Hematopoietic multipotent progenitor cell treated with erythropoietin and hydrocortisone succinate and interleukin-3 and kit ligand, for 17 days (in vitro differentiated cells): ENCODE data around the gene DOCK11.
"Not testable (repeated sequence)": the region's sequence is repeated elsewhere in the genome, so short reads cannot be mapped to it uniquely, and the experiment has no call there.

ENCODE experiments used
- DNase-seq: peaks from one replicate; pipeline ENCODE4 v3.0.0-alpha.2; 2015; ENCODE audit warnings: low spot score

DOCK11 gene

DNA sequence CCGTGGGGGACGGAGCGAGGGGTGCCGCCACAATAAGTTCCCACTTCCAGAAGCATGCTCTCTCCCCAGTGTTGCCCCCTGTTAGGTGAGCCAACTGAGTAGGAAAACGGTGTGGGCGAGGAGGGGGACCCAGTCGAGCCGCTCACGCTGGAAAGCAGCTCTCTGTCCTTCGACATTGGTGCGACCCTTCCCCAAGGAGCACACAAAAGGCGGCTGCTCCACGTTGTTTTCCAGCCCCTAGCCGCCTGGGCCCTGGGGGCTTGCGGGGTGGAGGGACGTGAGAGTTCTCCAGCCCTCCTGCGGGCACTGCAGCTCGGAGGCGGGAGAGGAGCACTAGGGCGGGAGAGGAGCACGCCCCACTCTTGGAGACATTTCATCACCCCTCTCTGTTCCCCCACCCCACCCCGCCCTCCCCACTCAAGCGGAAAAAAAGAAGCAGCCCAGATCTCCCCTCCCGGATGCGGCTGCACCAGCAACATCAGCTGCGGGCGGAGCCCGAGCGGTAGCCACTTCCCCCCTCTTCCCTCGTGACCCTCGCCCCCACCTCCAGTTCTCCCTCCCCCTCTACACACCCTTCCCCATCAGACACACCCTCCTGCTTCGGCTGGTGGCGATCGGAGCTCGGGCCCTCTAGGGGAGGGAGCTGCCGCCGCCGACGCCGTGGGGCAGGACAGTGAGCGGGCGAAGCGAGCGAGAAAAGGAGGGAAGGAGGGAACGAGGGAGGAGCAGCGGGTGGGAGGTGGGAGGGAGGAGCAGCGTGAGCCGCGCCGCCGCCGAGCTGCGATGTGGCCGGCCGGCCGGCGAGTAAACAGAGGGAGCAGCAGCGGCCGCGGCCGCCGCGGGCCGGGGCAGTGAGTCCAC lies at the start of gene DOCK11:
DOCK11 (plus strand) TSS at position 755 of the 861 bp plus-strand sequence. CDS start 157 bp downstream, outside the sequence.
- peak; percentile 29 for DNase-seq

DNA sequence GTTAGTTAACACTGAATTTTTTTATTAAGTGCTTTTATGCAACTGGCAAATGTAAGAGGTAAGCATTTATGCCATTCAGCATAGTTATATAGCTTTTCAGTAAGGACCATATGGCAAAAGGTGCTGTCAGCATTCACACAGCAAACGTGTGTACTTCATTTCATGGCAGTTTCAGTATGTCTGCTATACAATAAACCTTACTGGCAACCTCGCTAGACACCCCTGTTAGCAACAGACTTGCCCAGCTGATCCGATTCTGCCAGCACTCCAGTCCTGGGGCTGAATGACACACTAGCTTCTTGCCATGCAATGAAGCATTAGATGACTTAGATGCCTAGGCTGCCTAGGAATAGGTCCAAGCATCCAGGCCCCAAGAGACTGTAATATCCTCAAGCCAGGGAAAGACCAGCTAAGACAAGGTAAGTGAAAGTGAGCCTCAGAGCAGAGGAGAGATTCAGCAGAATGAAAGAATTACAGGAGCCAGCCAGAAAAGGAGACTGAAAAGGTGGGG lies 47.3 kb upstream of the DOCK11 start:
- DNase-seq = no peak

DNA sequence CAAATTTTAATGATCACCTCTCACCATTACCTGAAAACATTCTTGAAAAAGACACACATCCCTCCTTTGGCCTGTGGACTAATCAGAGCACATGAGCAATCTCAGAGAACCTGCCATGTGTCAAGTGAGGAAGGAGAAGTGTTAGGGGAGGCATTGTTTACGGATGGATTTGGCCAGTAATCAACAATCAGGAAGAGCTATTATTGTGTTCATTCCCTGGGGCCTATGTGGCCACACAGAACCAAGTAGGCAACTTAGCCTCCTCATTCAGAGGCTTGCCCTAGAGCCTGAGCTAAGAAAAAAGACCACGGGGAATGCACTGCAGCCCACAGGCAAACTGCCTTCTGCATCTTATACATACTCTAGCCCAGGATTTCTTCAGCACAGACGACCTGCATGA lies 40.6 kb upstream of the DOCK11 start:
- no peak for DNase-seq

DNA sequence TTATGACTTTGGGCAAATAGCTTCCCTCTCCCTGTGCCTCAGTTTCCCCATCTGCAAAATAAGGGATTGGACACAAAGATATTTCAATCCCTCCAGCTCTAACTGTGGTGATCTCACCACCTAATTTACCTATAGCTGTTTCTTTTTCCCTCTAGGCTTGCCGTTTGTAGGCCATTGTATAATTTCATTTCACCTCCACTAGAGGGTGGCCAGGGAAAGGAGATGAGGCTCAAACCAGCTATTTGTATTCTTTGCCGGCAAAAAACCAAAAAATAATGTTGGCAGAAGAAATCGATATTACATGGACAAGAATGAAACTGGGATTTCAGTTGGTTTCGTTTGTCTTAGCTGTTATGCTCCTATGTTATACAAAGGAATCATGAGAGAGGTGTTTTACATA lies 36.1 kb upstream of the DOCK11 start:
- peak; percentile 8 for DNase-seq

DNA sequence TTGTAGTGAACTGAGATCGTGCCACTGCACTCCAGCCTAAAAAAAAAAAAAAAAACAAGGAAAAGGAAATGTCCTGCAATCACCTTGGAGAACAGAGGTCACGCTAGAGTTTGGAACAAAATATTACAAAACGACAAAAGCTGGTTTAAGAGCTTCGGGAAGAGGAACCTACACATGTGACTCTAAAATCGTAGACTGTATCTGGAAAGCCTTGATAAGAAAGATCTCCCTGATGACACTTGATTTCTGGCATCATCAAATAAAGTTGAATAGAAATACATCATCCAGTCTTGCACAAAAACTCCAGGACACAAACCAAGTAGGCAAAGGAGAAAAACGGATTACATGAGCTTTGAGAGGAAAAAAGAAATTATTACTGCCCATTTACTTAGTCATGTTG lies 31.1 kb upstream of the DOCK11 start:
- no peak for DNase-seq

DNA sequence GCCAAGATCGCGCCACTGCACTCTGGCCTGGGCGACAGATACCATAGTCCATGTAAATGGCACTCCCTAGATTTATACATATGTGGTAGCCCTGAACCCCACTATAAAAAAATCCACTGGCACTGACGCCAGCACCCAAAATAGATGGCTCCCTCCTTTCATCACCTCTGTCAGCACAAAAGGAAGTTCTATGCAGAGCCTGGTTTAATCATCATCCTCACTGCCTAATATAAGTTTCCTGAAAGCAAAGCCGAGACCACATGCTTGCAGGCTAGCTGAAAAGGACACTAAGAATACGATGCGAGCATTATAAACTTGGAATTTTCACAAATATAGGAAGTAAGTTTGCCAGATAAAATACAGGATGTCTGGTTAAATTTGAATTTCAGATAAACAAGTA lies 27.5 kb upstream of the DOCK11 start:
- no peak for DNase-seq

DNA sequence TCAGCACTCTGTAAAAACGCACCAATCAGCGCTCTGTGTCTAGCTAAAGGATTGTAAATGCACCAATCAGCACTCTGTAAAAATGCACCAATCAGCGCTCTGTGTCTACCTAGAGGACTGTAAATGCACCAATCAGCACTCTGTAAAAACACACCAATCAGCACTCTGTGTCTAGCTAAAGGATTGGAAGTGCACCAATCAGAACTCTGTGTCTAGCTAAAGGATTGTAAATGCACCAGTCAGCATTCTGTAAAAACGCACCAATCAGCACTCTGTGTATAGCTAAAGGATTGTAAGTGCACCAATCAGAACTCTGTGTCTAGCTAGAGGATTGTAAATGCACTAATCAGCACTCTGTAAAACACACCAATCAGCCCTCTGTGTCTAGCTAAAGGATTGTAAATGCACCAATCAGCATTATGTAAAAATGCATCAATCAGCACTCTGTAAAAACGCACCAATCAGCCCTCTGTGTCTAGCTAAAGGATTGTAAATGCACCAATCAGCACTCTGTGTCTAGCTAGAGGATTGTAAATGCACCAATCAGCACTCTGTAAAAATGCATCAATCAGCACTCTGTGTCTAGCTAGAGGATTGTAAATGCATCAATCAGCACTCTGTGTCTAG lies 24.8 kb upstream of the DOCK11 start:
- not testable (repeated sequence) for DNase-seq

DNA sequence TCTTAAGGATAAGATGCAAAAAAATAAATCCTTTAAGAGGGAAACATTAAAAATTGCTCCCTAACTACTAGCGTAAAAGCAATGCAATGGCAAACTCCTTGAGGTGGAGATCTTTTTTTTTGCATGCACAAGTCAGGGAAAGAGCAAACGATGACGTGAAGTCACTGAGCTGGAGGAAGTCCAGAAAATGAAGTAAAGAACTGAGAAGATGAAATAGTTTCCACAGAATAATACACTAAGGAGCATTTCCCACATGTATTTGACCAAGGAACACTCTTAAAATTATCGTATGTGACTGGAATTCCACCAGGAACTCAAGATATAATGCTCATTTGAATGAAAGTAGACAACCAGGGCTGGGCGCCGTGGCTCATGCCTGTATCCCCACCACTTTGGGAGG lies 21.0 kb upstream of the DOCK11 start:
- DNase-seq = no peak

DNA sequence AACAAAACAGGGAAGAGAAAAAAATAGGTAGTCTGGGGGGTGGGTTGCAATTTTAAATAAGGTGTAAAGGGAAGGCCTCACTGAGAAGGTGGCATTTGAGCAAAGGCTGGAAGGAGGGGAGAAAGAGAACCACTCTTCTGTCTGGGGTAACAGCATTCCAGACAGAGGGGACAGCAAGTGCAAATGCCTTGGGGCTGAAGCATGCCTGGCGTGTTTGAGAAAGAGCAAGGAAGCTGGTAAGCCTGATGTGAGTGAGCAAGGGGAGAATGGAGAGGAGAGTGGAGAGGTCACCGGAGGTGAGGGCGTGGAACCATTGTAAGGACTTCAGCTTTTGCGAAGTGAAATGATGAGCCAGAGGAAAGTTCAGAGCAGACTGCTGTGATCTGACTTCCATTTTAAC lies 19.7 kb upstream of the DOCK11 start:
- DNase-seq = no peak

DNA sequence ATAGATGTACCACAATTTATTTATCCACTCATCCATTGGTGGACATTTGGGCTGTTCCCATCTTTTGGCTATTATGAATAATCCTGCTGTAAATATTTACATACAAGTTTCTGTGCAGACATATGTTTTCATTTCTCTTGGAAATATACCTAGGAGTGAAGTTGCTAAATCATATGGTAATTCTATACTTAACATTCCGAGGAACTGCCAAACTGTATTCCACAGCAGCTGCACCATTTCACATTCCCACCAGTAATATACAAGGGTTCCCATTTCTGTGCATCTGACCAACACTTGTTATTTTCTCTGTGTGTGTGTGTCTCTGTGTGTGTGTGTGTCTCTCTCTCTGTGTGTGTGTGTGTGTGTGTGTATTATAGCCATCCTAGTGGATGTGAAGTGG lies 15.4 kb upstream of the DOCK11 start:
- DNase-seq = no peak

DNA sequence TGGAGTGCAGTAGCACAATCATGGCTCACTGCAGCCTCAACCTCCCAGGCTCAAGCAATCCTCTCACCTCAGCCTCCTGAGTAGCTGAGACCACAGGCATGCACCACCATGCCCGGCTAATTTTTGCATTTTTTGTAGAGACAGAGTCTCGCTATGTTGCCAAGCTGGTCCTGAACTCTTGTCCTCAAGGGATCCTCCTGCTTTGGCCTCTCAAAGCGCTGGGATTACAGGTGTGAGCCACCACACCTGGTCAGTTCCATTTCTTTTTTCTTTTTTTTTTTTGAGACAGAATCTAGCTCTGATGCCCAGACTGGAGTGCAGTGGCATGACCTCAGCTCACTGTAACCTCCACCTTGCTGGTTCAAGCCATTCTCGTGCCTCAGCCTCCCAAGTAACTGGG lies 13.2 kb upstream of the DOCK11 start:
- not testable (repeated sequence) for DNase-seq

DNA sequence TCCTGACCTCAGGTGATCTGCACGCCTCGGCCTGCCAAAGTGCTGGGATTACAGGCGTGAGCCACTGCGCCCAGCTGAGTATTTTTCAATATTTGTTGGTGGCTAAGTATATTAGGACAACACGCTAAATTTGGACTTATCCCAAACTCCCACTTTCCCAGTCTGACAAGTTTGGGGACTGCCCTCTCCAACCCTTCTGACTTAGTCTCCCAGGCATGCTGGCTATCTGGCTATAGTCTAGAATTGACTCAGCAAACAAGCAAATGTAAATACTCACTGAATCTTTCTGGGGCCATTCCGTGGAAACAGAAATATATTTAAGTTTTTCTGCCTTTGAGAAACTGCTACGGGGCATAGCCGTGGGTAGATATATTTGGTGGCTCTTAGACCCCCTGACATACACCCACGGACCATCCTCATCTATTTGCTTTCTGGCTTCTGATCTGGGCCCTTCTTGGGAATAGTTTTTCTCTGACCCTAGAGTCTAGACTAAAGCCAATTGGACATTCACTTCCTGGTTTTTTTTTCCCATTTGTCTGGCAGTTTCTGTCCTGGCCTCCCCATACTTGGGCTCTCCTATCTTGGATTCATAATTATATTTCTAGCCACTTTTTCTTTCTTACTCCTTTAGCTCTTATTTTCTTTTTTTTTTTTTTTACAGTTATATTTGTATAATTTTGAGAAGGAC lies 11.3 kb upstream of the DOCK11 start:
- DNase-seq = no peak

DNA sequence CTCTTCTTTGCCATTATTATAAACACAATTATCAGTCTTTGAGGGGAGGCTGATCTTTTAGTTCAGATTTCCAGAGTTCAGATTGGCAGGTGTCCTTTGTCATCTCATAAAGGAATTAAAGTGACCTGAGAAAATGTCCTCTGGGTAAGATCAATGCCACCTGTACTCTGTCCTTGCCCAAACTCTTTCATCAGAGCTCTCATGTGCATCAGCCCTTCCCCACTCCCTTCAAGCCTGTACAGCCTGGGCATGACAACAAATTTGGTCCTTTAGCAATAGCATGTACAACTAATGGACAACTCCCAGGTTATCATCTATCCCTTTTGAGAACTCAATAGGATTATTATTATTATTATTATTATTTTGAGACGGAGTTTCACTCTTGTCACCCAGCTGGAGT lies 8.9 kb upstream of the DOCK11 start:
- DNase-seq = not testable (repeated sequence)

DNA sequence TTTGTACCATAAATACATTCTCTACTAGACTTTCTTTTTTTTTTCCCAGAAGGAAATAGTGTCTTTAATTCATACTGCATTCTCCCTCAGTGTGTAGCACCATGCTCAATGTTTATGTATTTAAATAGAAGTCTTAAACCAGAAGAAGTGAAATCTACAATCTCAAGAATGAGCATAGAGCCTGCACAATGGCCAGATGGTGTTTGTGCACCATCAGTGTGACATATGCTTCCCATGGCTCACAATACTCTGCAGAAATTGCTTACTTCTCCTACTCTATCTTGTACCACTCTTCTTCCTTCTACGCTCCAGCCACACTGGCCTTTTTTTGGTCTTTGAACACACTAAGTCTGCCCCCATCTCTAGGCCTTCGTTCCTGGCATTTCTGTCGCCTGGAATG lies 2.6 kb upstream of the DOCK11 start:
- DNase-seq = no peak

DNA sequence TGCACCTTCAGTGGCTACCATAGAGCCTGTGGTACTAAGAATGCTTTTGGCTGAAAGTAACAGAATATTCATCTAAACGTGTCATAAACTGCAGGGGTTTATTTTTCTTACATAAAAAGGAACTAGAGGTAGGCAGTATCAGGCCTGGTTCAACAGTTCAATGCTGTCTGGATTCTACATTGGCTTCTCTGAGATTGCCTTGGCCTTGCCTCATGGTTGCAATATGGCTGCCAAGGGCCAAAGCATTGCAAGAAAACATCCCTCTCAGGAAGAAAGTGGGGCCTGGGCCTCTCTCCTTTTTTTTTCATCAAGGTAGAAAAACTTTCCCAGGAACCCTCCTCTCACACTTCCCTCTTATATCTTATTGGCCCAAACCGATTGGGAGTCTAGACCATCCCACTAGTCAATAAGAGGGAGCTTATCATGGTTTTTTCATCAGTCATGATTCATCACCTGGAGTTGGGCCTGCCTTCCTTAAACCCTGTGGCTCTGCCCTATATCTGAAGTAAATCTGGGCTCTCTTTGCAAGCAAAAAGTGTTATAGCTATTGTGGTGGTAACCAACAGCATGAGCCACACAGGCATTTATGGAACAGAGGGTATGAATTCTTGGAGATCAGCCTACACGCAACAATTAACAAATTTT lies 1.8 kb upstream of the DOCK11 start:
- DNase-seq = peak; percentile 4

DNA sequence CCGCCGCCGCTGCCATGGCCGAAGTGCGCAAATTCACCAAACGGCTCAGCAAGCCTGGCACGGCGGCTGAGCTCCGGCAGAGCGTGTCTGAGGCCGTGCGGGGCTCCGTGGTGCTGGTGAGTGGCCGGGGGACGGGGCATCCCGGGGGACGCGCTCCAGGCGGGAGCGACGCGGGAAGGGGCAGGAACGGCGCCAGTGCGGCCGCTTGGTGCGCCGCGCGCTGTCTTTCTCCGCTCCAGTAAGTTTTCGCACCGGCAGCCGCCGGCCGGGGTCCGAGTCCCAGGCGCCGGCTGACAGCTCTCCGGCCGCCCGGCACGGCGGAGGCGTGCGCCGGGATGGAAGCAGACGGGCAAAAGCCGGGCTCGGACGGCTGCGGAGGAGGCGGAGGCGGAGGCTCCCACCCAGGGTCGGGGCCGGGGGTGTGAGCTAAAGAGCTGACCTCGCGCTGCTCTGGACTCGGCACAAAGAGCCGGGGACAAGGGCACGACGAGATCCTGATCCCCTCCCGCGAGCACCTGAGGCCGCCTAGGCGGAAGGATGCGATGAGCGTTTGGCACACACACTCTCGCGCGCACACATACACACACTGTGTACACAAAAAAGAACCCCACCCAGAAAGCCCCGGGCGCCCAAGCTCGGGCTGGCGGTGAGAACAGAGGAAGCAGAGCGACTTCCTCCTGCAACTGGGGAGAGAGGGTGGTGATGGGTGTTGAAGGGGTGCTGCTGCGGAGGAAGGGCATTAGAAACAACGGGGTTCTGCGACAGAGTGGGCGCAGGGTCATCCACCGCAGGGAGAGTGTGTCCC lies 545 bp downstream of the DOCK11 start:
- no peak for DNase-seq

DNA sequence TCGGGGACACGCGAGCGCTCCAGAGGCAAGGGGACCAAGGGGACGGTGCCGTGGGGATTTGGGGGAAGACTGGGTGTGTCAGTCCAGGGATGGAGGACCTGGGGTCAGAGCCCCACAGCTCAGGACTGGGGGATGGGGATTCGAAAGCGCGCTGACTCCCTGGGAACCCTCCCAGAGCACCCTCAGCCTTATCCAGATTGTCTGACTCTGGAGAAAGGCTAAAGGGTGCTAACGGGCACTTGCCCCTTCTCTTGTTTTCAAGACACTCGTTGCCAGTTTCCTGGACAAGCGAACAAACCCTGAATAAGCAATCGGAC lies 1.1 kb downstream of the DOCK11 start:
- no peak for DNase-seq

DNA sequence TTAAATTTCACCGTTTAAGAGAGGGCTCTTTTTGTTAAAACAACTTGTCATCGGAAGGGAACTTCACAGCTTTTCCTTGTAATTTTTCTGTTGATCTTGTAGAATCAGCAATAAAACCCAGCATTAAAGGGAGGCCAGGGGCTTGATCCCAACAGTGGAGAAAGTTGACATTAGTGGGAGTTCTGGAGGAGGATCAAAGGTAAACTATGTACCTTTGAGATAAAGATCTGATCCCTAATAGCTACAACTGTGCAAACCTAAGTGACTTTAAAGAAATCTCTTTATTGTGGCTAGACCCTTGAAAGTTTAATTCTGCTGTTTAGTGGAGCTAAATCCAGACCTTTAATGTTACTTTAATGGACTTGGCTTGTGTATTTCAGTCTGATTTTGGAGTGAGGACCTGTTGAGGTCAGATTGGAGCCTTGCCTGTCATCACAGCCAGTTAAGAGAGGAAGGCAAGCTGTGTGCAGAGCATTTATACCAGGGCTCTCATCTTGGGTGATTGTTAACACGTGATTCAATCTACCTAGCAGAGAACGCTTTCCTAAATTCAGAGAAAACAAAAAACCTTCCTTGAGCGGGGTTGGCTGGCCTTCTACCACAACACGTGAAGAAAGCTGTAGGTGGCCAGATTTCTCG lies 1.7 kb downstream of the DOCK11 start:
- no peak for DNase-seq

DNA sequence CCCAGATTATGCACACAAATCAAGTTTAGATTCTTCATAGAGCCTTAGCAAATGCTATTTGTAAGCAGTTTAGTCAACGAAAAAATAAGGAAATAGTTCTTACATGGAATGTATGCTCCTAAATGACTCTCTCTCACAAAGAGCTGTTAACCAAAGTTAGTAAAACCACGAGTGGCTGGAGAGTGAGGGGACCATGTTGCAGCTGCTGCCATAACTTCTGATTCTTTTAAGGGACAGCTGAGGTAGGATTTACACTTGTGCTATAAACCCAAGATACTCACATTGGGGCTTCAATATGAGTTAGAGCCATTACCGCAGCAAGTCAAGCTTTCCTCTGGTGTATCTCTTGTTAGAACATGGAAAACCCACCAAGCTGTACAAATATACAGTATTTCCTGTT lies 2.7 kb downstream of the DOCK11 start:
- DNase-seq = no peak

DNA sequence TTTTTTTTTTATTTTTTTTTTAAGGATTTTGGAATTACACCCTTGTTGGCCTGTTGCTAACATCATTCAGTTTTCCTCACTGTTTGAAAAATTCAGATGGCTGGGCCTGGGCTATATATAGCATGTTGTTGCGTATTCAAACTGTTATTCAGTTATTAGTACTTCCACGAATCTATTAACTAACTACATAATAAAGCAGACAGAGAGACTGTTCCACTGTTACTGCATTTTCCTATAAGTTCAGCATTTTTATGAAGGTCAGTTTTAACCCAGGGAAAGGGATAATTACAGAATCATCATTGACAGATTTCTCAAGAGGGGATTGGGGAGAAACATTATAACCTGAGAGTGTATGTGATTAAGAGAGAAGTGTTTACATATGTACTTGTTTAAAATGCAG lies 3.1 kb downstream of the DOCK11 start:
- no peak for DNase-seq

DNA sequence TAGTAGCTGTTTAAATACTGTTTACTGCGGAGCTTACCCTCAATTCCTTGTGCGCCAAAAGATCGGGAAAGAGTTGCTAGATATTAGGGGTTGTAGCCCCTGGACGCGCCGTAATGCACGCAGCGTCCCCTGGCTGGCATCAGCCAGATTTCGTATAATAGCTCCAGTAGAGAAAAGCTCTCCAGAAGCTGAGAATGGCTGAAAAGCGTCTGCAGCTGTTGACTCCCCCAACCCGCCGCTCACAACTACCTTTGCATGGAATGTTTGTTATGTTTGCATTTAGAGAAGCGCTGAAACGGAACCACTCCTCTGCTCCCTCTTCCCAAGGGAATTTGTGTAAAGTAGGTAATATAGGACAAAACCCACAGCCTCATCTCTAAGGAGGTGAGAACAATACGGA lies 3.7 kb downstream of the DOCK11 start:
- DNase-seq = no peak
